Loucy (cell line): ENCODE results near the gene TRAPPC2L.

ENCODE experiments used
- H2AFZ ChIP-seq: fragments of 200-600 bp; sonication (generic); 2 replicates; pipeline ENCODE4 v1.6.0; 2016; ENCODE audit warnings: antibody characterized with exemption, mild to moderate bottlenecking, low read length, moderate library complexity
- H3F3A ChIP-seq: fragments of 200-600 bp; 2 replicates; pipeline ENCODE4 v1.6.0; 2016; ENCODE audit warnings: antibody characterized with exemption, low read depth, mild to moderate bottlenecking
- H3K27me3 ChIP-seq: fragments of 200-600 bp; sonication (generic); 2 replicates; pipeline ENCODE4 v1.6.1; 2014; ENCODE audit warnings: low read length, mild to moderate bottlenecking; ENCODE audit not compliant: insufficient read depth, poor library complexity, severe bottlenecking
- H3K36me3 ChIP-seq: fragments of 200-600 bp; sonication (generic); 2 replicates; pipeline ENCODE4 v1.6.1; 2016; ENCODE audit warnings: low read length; ENCODE audit not compliant: insufficient read depth
- H3K4me1 ChIP-seq: fragments of 200-600 bp; sonication (generic); 2 replicates; pipeline ENCODE4 v1.5.1; 2014; ENCODE audit warnings: low read length, mild to moderate bottlenecking; ENCODE audit not compliant: insufficient read depth, poor library complexity, severe bottlenecking
- H3K4me2 ChIP-seq: fragments of 200-600 bp; sonication (generic); 2 replicates; pipeline ENCODE4 v1.6.0; 2014; ENCODE audit warnings: antibody characterized with exemption, low read length, low read depth, mild to moderate bottlenecking; ENCODE audit not compliant: poor library complexity, severe bottlenecking
- H3K4me3 ChIP-seq: fragments of 200-600 bp; sonication (generic); 2 replicates; pipeline ENCODE4 v1.5.1; 2014; ENCODE audit warnings: low read length, mild to moderate bottlenecking, mixed read lengths; ENCODE audit not compliant: poor library complexity, severe bottlenecking
- H3K79me2 ChIP-seq: fragments of 200-600 bp; sonication (generic); 2 replicates; pipeline ENCODE4 v1.6.1; 2014; ENCODE audit warnings: low read length; ENCODE audit not compliant: insufficient read depth
- H3K9ac ChIP-seq: fragments of 200-600 bp; sonication (generic); 2 replicates; pipeline ENCODE4 v1.6.0; 2014; ENCODE audit warnings: mild to moderate bottlenecking, low read depth, low read length, moderate library complexity; ENCODE audit not compliant: poor library complexity, severe bottlenecking
- H3K9me2 ChIP-seq: fragments of 200-600 bp; sonication (generic); replicated peaks from 2 replicates; pipeline ENCODE4 v1.6.1; 2016; ENCODE audit warnings: low read depth, low read length, mixed read lengths
- H3K9me3 ChIP-seq: fragments of 200-600 bp; sonication (generic); 2 replicates; pipeline ENCODE4 v1.6.1; 2014; ENCODE audit warnings: mild to moderate bottlenecking, antibody characterized with exemption, low read length, low read depth; ENCODE audit not compliant: insufficient read depth
- H4K20me1 ChIP-seq: fragments of 200-600 bp; sonication (generic); 2 replicates; pipeline ENCODE4 v1.6.0; 2014; ENCODE audit warnings: antibody characterized with exemption, low read length, mild to moderate bottlenecking; ENCODE audit not compliant: insufficient read depth, poor library complexity, severe bottlenecking
- CTCF ChIP-seq: fragments of 200-600 bp; sonication (generic); conservative IDR thresholded peaks from 2 replicates; pipeline ENCODE4 v1.5.1; 2014; ENCODE audit warnings: mild to moderate bottlenecking, antibody characterized with exemption, low read length
- EZH2phosphoT487 ChIP-seq: fragments of 200-600 bp; IDR thresholded peaks from 2 replicates; pipeline ENCODE4 v1.6.1; 2018; ENCODE audit warnings: antibody characterized with exemption, mild to moderate bottlenecking, moderate library complexity, borderline replicate concordance

The TRAPPC2L gene

GRCh38 chr16:88842308-88842756, 14.6 kb upstream of the TRAPPC2L start:
- H3K9me2 ChIP-seq = no peaks in the 10 kb centered on the region
- H2AFZ ChIP-seq = no peak overlapping the region
- H3K9ac ChIP-seq = no peak overlapping the region
- no peaks in the 10 kb centered on the region for H3F3A ChIP-seq
- H3K4me3 ChIP-seq = no peak overlapping the region
- H3K36me3 ChIP-seq = no peaks in the 10 kb centered on the region
- no peaks in the 10 kb centered on the region for H3K27me3 ChIP-seq
- no peaks in the 10 kb centered on the region for H4K20me1 ChIP-seq
- no peaks in the 10 kb centered on the region for H3K9me3 ChIP-seq
- no peak for TF ChIP-seq CTCF
- no peak for TF ChIP-seq EZH2phosphoT487
- no peaks in the 10 kb centered on the region for H3K4me1 ChIP-seq
- H3K79me2 ChIP-seq = no peaks in the 10 kb centered on the region
- H3K4me2 ChIP-seq = no peak overlapping the region

DNA sequence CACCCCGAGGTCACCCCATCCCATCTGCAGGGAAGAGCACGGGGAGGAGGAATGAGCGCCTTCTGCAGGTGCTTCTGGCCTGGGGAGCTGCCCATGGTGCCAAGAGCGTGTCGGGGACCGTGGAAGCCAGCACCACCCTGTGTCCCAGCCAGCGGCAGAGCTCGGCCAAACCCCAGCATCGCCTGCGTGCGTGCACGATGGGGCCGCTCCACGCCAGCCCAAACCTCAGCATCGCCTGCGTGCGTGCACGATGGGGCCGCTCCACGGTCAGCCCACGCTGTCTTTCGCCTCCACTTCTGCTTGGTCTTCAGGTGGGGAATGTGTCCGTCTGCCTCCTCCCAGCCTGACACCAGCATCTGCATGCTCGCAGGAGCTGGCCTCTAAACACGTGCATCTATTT, 14.1 kb upstream of the TRAPPC2L start:
- Histone ChIP-seq H2AFZ (no peak overlapping the region), H3F3A (no peaks in the 10 kb centered on the region), H3K4me3 (no peak overlapping the region), H3K9me2 (no peaks in the 10 kb centered on the region), H3K36me3 (no peaks in the 10 kb centered on the region), H3K9me3 (no peaks in the 10 kb centered on the region), H3K27me3 (no peaks in the 10 kb centered on the region), H3K79me2 (no peaks in the 10 kb centered on the region), H3K9ac (no peak overlapping the region), H4K20me1 (no peaks in the 10 kb centered on the region), H3K4me1 (no peaks in the 10 kb centered on the region), H3K4me2 (no peak overlapping the region)
- no peak for TF ChIP-seq EZH2phosphoT487
- no peak for TF ChIP-seq CTCF

GRCh38 chr16:88843256-88843655, 13.7 kb upstream of the TRAPPC2L start:
- no peaks in the 10 kb centered on the region for H4K20me1 ChIP-seq
- TF ChIP-seq EZH2phosphoT487 (no peak), CTCF (no peak)

More at GRCh38 chr16:88843256-88843655, 13.7 kb upstream of the TRAPPC2L start:
- H3K4me2 ChIP-seq = no peak overlapping the region
- H3K9me2 ChIP-seq = no peaks in the 10 kb centered on the region
- no peaks in the 10 kb centered on the region for H3K4me1 ChIP-seq
- H3K27me3 ChIP-seq = no peaks in the 10 kb centered on the region
- H3K4me3 ChIP-seq = no peak overlapping the region
- H3K36me3 ChIP-seq = no peaks in the 10 kb centered on the region
- H3K9me3 ChIP-seq = no peaks in the 10 kb centered on the region
- no peaks in the 10 kb centered on the region for H3K79me2 ChIP-seq
- no peak overlapping the region for H3K9ac ChIP-seq
- H2AFZ ChIP-seq = no peak overlapping the region
- H3F3A ChIP-seq = no peaks in the 10 kb centered on the region
